Fibroblast of upper back skin (primary cell): ENCODE results near the gene RBPJ.
A peak's percentile ranks its signal among the peaks of the same experiment; 100 is the strongest.
"Not testable (repeated sequence)": the region's sequence is repeated elsewhere in the genome, so short reads cannot be mapped to it uniquely, and the experiment has no call there.

Source experiments
- DNase-seq: peaks from one replicate; pipeline ENCODE4 v3.0.0-alpha.2; 2013

Gene RBPJ

GRCh38 chr4:26377328-26378311, 56.8 kb downstream of the RBPJ start:
- no peak for DNase-seq

- DNase-seq, result no peak
Measured at GRCh38 chr4:26379837-26380236, 59.0 kb downstream of the RBPJ start.

- no peak for DNase-seq
Measured at GRCh38 chr4:26380740-26381139, 59.9 kb downstream of the RBPJ start.

- no peak for DNase-seq
Measured at GRCh38 chr4:26384380-26385057, 63.7 kb downstream of the RBPJ start.

- no peak for DNase-seq
Measured at GRCh38 chr4:26385690-26386089, 64.9 kb downstream of the RBPJ start.

- no peak for DNase-seq
Measured at GRCh38 chr4:26386386-26386785, 65.6 kb downstream of the RBPJ start.

- DNase-seq, result peak; percentile 29
Measured at GRCh38 chr4:26388671-26389070, 67.9 kb downstream of the RBPJ start.

- no peak for DNase-seq
Measured at GRCh38 chr4:26397086-26397485, 76.3 kb downstream of the RBPJ start.

GRCh38 chr4:26400132-26400531, 79.3 kb downstream of the RBPJ start:
- DNase-seq, result no peak

- not testable (repeated sequence) for DNase-seq
Measured at GRCh38 chr4:26402017-26402416, 81.2 kb downstream of the RBPJ start.

- no peak for DNase-seq
Measured at GRCh38 chr4:26402458-26402857, 81.6 kb downstream of the RBPJ start.

GRCh38 chr4:26404743-26405206, 84.0 kb downstream of the RBPJ start:
- no peak for DNase-seq

- no peak for DNase-seq
Measured at GRCh38 chr4:26406346-26406975, 85.6 kb downstream of the RBPJ start.

GRCh38 chr4:26407476-26407875, 86.7 kb downstream of the RBPJ start:
- peak; percentile 57 for DNase-seq

- DNase-seq, result peak; percentile 67
Measured at GRCh38 chr4:26410385-26411293, 89.8 kb downstream of the RBPJ start.

GRCh38 chr4:26412381-26413372, 91.9 kb downstream of the RBPJ start:
- no peak for DNase-seq

GRCh38 chr4:26413582-26413981, 92.8 kb downstream of the RBPJ start:
- DNase-seq, result no peak

- DNase-seq, result no peak
Measured at GRCh38 chr4:26418107-26418506, 97.3 kb downstream of the RBPJ start.

GRCh38 chr4:26418850-26419249, 98.0 kb downstream of the RBPJ start:
- DNase-seq, result no peak

GRCh38 chr4:26420438-26420837, 99.6 kb downstream of the RBPJ start:
- DNase-seq, result peak; percentile 26

- DNase-seq, result no peak
Measured at GRCh38 chr4:26420913-26421312, 100.1 kb downstream of the RBPJ start.
